Calu3 (cell line): ENCODE data around the gene EEF2. TPM values are rescaled to one million over a fixed set of nuclear protein-coding genes. Genes with fewer than 3 reads are reported as not detected.
A peak's percentile ranks its signal among the peaks of the same experiment; 100 is the strongest.

Source experiments
- BruUV-seq: library from RNA; stranded (reverse); fragments of 400-500 nt; replicated peaks from 2 replicates; lab custom pipeline; 2021; lab: Mats Ljungman, UMichigan
- CTCF ChIA-PET: fragments of 300-600 bp; sonication (Branson Sonifier 250); formaldehyde crosslinking; loops from one replicate; lab custom pipeline; 2022; ENCODE audit warnings: antibody characterized with exemption; lab: Charles Lee
- DNase-seq: peaks from one replicate; pipeline ENCODE4 v3.0.0; 2022
- H3K27ac Mint-ChIP-seq: one replicate; pipeline ENCODE4 v1.8.0; 2022; ENCODE audit warnings: mixed read lengths; ENCODE audit not compliant: unreplicated experiment
- H3K27me3 Mint-ChIP-seq: one replicate; pipeline ENCODE4 v1.8.0; 2022; ENCODE audit warnings: mixed read lengths; ENCODE audit not compliant: unreplicated experiment
- H3K36me3 Mint-ChIP-seq: one replicate; pipeline ENCODE4 v1.8.0; 2022; ENCODE audit warnings: mild to moderate bottlenecking, moderate library complexity, mixed read lengths; ENCODE audit not compliant: insufficient read depth, unreplicated experiment
- H3K4me1 Mint-ChIP-seq: one replicate; pipeline ENCODE4 v1.8.0; 2022; ENCODE audit warnings: mild to moderate bottlenecking, low read depth, mixed read lengths; ENCODE audit not compliant: unreplicated experiment
- H3K4me3 Mint-ChIP-seq: one replicate; pipeline ENCODE4 v1.8.0; 2022; ENCODE audit warnings: mild to moderate bottlenecking, low read depth, moderate library complexity, mixed read lengths; ENCODE audit not compliant: unreplicated experiment
- H3K9me3 Mint-ChIP-seq: one replicate; pipeline ENCODE4 v1.8.0; 2022; ENCODE audit warnings: low read depth, mixed read lengths; ENCODE audit not compliant: unreplicated experiment
- intact Hi-C: fragments of 100-400 bp; cut with micrococcal nuclease; formaldehyde crosslinking; loops from one replicate; pipeline ENCODE4 v1.10.0; 2022; ENCODE audit not compliant: unreplicated experiment
- microRNA-seq: library from miRNA; unstranded; fragments of <30 nt; microRNA quantifications from one replicate; pipeline ENCODE4 v1.2.0, GENCODE V29; 2022
- total RNA-seq: library from RNA; stranded (reverse); gene quantifications from 2 replicates; pipeline ENCODE4 v1.2.3, GENCODE V29; 2022
- TF ChIP-seq, protein P1 (sequence below): fragments of 200-600 bp; IDR thresholded peaks from one replicate; pipeline ENCODE4 v1.8.0; 2022; ENCODE audit warnings: antibody characterized with exemption; ENCODE audit not compliant: unreplicated experiment

The EEF2 gene
- total RNA-seq, 1 experiment from 2014 or later: 1,166 TPM

- no peaks in the 10 kb centered on the region for H3K36me3 Mint-ChIP-seq
- peaks cover 4% of the 10 kb centered on the region for H3K27me3 Mint-ChIP-seq
- TF ChIP-seq, protein P1, sequence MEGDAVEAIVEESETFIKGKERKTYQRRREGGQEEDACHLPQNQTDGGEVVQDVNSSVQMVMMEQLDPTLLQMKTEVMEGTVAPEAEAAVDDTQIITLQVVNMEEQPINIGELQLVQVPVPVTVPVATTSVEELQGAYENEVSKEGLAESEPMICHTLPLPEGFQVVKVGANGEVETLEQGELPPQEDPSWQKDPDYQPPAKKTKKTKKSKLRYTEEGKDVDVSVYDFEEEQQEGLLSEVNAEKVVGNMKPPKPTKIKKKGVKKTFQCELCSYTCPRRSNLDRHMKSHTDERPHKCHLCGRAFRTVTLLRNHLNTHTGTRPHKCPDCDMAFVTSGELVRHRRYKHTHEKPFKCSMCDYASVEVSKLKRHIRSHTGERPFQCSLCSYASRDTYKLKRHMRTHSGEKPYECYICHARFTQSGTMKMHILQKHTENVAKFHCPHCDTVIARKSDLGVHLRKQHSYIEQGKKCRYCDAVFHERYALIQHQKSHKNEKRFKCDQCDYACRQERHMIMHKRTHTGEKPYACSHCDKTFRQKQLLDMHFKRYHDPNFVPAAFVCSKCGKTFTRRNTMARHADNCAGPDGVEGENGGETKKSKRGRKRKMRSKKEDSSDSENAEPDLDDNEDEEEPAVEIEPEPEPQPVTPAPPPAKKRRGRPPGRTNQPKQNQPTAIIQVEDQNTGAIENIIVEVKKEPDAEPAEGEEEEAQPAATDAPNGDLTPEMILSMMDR: no peak
- CTCF ChIA-PET: interaction anchor here (0.5 kb wide), 1 partner anchor 16 kb away, joined by 3 read pairs; no protein-coding TSS in a partner anchor
- no peak overlapping the region for H3K4me3 Mint-ChIP-seq
- no TSS peak for BruUV-seq
- intact Hi-C loops: no loop called here
- H3K27ac Mint-ChIP-seq: no peak overlapping the region
- H3K4me1 Mint-ChIP-seq: peaks cover 9% of the 10 kb centered on the region
- peak; percentile 45 for DNase-seq
- no peaks in the 10 kb centered on the region for H3K9me3 Mint-ChIP-seq
These were observed 54.2 kb downstream of the EEF2 start for GRCh38 chr19:3931041-3931440.

Small RNA genes within 50 kb of the gene (microRNA-seq; reads per million reads assigned to microRNA genes)
- not detected for gene MIR637

Other genes starting within 250 kb of the EEF2 start
- 18.1 and 19.6 TPM in 2 replicates for gene APBA3, start 223.8 kb downstream of the EEF2 start, total RNA-seq
- 26.1 and 31.0 TPM in 2 replicates for gene MRPL54, start 222.8 kb downstream of the EEF2 start, total RNA-seq
- gene RAX2, start 213.2 kb downstream of the EEF2 start, total RNA-seq: not detected in 2 replicates
- not detected in 2 replicates for gene MATK, start 199.1 kb downstream of the EEF2 start, total RNA-seq
- not detected in 2 replicates for gene ZFR2, start 116.4 kb downstream of the EEF2 start, total RNA-seq
- not detected in 2 replicates for gene ATCAY, start 104.8 kb downstream of the EEF2 start, total RNA-seq
- not detected in 2 replicates for gene NMRK2, start 52.4 kb downstream of the EEF2 start, total RNA-seq
- gene DAPK3, start 14.4 kb downstream of the EEF2 start, total RNA-seq: 46.3 and 50.9 TPM in 2 replicates
- gene PIAS4, start 22.3 kb upstream of the EEF2 start, total RNA-seq: 29.3 and 35.7 TPM in 2 replicates
- gene ZBTB7A, start 81.4 kb upstream of the EEF2 start, total RNA-seq: 38.0 and 44.7 TPM in 2 replicates
- 113 and 114 TPM in 2 replicates for gene MAP2K2, start 138.7 kb upstream of the EEF2 start, total RNA-seq
- 0.14 and 0.44 TPM in 2 replicates for gene CREB3L3, start 168.2 kb upstream of the EEF2 start, total RNA-seq
- gene SIRT6, start 197.1 kb upstream of the EEF2 start, total RNA-seq: 22.9 and 26.6 TPM in 2 replicates
- 0.76 and 1.4 TPM in 2 replicates for gene ANKRD24, start 197.2 kb upstream of the EEF2 start, total RNA-seq
- gene EBI3, start 244.1 kb upstream of the EEF2 start, total RNA-seq: 1.2 and 1.6 TPM in 2 replicates